ENCODE measurements around the gene LPAR1. TPM values are rescaled to one million over a fixed set of nuclear protein-coding genes. Genes with fewer than 3 reads are reported as not detected.
"Not testable (repeated sequence)": the region's sequence is repeated elsewhere in the genome, so short reads cannot be mapped to it uniquely, and the experiment has no call there.

Gene LPAR1
- total and polyA plus RNA-seq, 5 experiments from 2014 or later, result not detected

DNA sequence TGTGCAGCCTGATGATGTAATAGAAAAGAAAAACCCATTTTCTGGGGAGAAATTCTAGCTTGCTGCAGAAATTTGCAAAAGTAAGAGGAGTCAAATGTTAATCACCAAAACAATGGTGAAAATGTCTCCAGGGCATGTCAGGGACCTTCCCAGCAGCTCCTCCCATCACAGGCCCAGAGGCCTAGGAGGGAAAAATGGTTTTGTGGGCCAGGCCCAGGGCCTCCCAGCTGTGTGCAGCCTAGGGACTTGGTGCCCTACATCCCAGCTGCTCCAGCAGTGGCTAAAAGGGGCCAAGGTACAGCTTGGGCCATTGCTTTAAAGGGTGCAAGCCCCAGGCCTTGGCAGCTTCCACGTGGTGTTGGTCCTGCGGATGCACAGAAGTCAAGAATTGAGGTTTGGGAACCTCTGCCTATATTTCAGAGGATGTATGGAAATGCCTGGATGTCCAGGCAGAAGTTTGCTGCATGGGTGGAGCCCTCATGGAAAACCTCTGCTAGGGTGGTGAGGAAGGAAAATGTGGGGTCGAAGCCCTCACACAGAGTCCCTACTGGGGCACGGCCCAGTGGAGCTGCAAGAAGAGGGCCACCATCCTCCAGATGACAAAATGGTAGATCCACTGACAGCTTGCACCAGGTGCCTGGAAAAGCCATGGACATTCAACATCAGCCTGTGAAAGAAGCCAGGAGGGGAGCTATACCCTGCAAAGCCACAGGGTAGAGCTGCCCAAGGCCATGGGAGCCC is 176.7 kb downstream of the LPAR1 start:
- H3K27ac Mint-ChIP-seq, H3K4me1 Mint-ChIP-seq, ATAC-seq, DNase-seq, H3K27me3 Mint-ChIP-seq, POLR2A ChIA-PET, H3K4me3 Mint-ChIP-seq: not testable (repeated sequence)
- H3K36me3 Mint-ChIP-seq, result peaks cover 0 to 15% (median 0%) of the 10 kb centered on the region in 3 donors
- H3K9me3 Mint-ChIP-seq, result peaks cover 18 to 42% (median 27%) of the 10 kb centered on the region in 9 donors

DNA sequence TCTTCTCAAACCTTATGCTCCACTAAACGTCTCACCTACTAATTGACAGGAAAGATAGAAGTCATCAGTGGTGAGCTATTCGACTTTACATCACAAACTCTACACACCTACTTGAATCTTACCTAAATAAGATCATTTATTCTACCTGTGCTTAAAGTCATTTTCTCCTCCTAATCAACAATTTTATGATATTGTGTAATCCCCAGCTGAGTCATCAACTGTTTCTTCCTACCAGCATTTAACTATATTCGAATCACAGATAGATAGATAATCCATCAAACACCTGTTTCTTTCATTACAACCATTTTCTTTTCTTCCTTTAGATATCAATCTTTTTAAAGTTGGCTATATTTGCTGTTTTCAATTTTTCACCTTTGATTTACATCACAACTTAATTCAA is 181.5 kb downstream of the LPAR1 start:
- H3K36me3 Mint-ChIP-seq, result peaks cover 0 to 15% (median 0%) of the 10 kb centered on the region in 3 donors

DNA sequence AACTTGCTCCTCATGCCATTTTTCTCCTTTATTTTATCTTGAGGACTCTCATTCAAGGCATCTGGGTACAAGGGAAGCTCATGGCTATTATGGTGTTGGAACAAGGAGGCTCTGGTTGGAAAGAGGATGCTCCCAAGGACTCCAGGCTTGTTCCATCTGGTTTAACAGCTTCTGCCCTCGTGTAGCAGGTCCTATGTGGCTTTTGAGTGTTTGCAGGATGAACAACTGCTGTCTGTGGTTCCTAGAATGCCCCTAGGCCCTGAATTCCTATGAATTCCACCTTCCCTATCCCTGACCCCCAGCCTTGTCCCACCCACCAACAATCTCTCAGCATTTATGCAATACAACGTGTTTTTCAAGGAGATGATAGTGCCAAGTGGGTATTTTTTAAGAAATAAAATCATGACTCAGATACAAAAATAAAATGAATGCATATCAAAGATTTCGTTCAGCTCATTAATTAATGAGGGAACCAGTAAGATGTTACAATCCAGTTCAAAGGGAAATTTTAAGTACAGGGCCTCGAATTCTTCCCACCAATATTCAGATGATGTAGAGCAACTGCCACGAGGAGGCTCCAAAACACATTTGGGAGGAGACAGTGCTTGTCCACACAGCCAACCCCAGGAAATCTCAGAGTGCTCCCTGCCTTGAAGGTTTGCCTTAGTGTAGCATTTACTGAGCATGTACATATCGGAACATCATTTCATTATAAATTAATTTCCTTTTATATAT is 187.7 kb downstream of the LPAR1 start:
- no peaks in the 10 kb centered on the region for H3K36me3 Mint-ChIP-seq
- POLR2A ChIA-PET, result no interaction called here
- H3K4me3 Mint-ChIP-seq, result no peak overlapping the region
- H3K4me1 Mint-ChIP-seq, result no peaks in the 10 kb centered on the region
- peaks cover 0 to 20% (median 6%) of the 10 kb centered on the region in 9 donors for H3K9me3 Mint-ChIP-seq
- DNase-seq, result no peak
- no peak for ATAC-seq
- H3K27me3 Mint-ChIP-seq, result peaks cover 0 to 2% (median 0%) of the 10 kb centered on the region in 5 donors
- H3K27ac Mint-ChIP-seq, result no peak overlapping the region

More for the DNA sequence above, 181.5 kb downstream of the LPAR1 start:
- no peak for DNase-seq
- H3K4me3 Mint-ChIP-seq, result no peak overlapping the region
- peaks cover 12 to 53% (median 20%) of the 10 kb centered on the region in 9 donors for H3K9me3 Mint-ChIP-seq
- no peak for ATAC-seq
- no peaks in the 10 kb centered on the region for H3K27me3 Mint-ChIP-seq
- no peak overlapping the region for H3K27ac Mint-ChIP-seq
- H3K4me1 Mint-ChIP-seq, result no peaks in the 10 kb centered on the region
- POLR2A ChIA-PET, result no interaction called here

DNA sequence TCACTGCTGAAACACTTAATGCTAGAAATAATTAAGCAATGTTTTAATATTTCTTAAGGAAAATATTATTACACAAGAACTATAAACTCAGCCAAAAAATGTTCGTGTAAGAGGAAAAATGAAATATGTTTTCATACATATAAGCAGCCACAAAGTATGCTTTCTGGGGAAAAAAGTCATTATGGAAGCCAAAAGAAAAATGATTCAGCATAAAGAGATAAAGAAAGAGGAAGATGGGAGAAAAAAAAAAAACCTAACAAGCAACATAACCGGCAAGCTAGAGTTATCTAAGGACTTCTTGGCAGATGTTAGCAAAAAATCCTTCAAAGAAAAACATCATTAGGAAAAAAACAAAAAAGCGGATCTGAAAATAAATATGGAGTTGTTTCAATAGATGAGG is 190.6 kb downstream of the LPAR1 start:
- POLR2A ChIA-PET, result no interaction called here
- no peaks in the 10 kb centered on the region for H3K4me1 Mint-ChIP-seq
- H3K36me3 Mint-ChIP-seq, result no peaks in the 10 kb centered on the region
- H3K27me3 Mint-ChIP-seq, result peaks cover 1 to 18% (median 4%) of the 10 kb centered on the region in 5 donors
- no peak overlapping the region for H3K27ac Mint-ChIP-seq
- no peak overlapping the region for H3K4me3 Mint-ChIP-seq
- ATAC-seq (no peak), DNase-seq (no peak)
- H3K9me3 Mint-ChIP-seq, result peaks cover 0 to 6% (median 0%) of the 10 kb centered on the region in 9 donors

DNA sequence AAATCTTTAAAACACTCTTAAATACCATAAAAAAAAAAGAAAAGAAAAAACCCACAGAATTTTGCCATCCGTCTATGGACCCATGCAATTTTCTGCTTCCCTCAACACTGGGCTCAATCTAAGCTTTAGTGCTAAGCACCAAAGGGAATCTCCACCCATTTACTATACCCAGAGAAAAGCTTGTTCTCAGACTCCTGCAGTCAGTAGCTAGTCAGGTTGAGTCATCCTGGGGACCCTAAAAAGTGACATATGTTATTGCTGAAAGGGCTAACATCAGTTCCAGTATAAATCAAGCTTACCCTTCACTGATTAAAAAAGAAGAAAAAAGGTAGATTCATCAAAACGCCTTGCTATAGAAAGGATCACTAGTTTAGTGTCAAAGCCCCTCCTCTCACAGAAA is 192.1 kb downstream of the LPAR1 start:
- Mint-ChIP-seq H3K4me3 (no peak overlapping the region), H3K27ac (no peak overlapping the region), H3K4me1 (no peaks in the 10 kb centered on the region), H3K27me3 (peaks cover 1 to 18% (median 4%) of the 10 kb centered on the region in 5 donors), H3K9me3 (peaks cover 0 to 6% (median 0%) of the 10 kb centered on the region in 9 donors), H3K36me3 (no peaks in the 10 kb centered on the region)
- no peak for DNase-seq
- no peak for ATAC-seq
- POLR2A ChIA-PET, result no interaction called here

DNA sequence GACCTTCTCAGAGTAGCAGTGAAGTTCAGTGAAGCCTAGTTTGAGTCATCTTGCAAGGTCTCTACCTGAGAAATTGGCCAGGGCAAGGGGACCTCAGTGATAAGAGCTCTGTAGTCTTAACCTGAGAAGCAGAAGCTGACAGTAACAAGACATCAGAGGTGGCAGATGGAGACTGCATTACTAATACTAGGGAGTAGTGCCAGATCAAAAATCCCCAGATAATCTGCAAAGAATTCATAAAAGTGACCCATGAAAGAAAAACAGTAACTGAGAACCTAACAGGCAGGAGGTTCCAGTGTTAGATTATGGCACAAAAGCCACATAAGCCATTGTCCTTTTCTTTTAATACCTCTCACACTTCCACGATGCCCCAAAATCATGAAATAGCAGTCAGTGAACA is 194.1 kb downstream of the LPAR1 start:
- H3K36me3 Mint-ChIP-seq, result peaks cover 0 to 5% (median 0%) of the 10 kb centered on the region in 3 donors
- POLR2A ChIA-PET, result no interaction called here
- H3K4me3 Mint-ChIP-seq, result no peak overlapping the region
- H3K27me3 Mint-ChIP-seq, result peaks cover 1 to 18% (median 4%) of the 10 kb centered on the region in 5 donors
- H3K9me3 Mint-ChIP-seq, result peaks cover 0 to 15% (median 0%) of the 10 kb centered on the region in 9 donors
- H3K27ac Mint-ChIP-seq, result no peak overlapping the region
- ATAC-seq, result no peak
- no peaks in the 10 kb centered on the region for H3K4me1 Mint-ChIP-seq
- DNase-seq, result no peak

DNA sequence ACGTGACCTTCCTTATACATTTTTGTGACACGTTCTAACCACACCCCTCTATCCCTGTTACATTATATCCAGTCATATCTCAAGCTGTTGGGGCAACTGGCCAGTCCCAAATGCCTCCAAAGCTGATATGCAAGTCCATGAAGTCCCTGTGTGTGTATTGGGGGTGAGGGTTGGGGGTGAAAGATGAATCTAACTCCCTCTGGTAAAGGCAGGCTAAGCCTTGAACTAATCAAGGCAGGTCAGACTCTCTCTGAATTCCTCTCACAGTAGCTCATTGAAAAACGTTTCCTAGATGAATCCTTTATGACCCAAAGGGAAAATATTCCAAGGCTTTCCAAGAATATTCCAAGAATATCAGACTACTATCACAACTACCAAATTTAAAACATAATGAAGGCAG is 195.3 kb downstream of the LPAR1 start:
- Mint-ChIP-seq H3K4me3 (no peak overlapping the region), H3K27ac (no peak overlapping the region), H3K36me3 (peaks cover 0 to 5% (median 0%) of the 10 kb centered on the region in 3 donors), H3K9me3 (peaks cover 0 to 15% (median 0%) of the 10 kb centered on the region in 9 donors), H3K4me1 (no peaks in the 10 kb centered on the region), H3K27me3 (peaks cover 1 to 18% (median 4%) of the 10 kb centered on the region in 5 donors)
- no peak for ATAC-seq
- POLR2A ChIA-PET, result no interaction called here
- no peak for DNase-seq

DNA sequence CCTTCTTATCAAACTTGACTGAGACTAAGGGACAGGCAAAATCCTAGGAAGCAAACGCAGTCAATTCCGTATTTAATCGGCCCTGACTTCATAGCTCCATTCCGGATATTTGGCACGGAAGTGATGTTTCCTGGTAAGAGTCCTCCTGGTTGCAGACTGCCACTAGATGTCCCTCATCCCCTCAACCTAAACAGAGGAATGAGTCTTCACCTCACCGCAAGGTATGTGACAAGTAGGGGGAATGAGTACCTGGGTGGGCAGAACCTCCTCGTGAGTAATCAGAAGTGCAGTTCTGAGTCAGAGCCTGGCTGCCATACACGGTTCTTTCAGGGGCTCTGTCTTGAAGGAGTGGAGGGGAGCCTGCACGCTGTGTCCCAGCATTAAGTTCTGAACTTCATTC is 196.1 kb downstream of the LPAR1 start:
- no peak for ATAC-seq
- Mint-ChIP-seq H3K27me3 (peaks cover 1 to 18% (median 4%) of the 10 kb centered on the region in 5 donors), H3K36me3 (peaks cover 0 to 5% (median 0%) of the 10 kb centered on the region in 3 donors), H3K27ac (no peak overlapping the region), H3K4me1 (no peaks in the 10 kb centered on the region), H3K4me3 (no peak overlapping the region), H3K9me3 (peaks cover 0 to 21% (median 0%) of the 10 kb centered on the region in 9 donors)
- no peak for DNase-seq
- POLR2A ChIA-PET, result no interaction called here

DNA sequence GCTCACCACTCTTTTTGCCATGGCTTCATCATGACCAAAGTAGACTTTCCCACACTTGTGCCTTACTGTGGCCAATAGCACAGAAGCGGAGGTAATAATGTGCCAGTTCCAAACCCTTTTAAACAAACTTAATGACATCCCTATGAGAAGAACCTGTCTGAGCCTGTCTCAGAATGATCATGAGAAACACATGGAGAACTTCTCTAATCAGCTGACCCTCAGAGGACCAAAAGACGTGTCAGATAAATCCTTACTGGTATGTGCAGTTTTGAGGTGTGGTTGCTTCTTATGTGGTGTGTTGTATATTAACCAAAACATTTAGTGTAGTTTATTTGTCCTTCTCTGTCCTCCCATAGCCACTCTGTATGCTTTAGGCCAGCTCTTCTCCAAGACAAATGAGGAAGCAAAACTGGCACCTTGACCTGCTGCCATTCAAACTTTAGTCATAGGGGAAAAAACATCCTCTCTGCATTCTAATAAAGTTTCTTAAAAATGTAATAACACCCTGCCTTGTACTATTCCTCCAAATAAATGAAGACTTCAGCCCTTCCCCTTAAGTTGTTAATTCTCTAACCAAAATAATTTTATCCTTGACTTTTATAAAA is 200.8 kb downstream of the LPAR1 start:
- Mint-ChIP-seq H3K4me1 (no peaks in the 10 kb centered on the region), H3K27me3 (peaks cover 0 to 11% (median 0%) of the 10 kb centered on the region in 5 donors), H3K4me3 (no peak overlapping the region), H3K27ac (no peak overlapping the region), H3K9me3 (peaks cover 0 to 17% (median 2%) of the 10 kb centered on the region in 9 donors), H3K36me3 (peaks cover 0 to 5% (median 0%) of the 10 kb centered on the region in 3 donors)
- POLR2A ChIA-PET, result no interaction called here
- DNase-seq, result no peak
- no peak for ATAC-seq

DNA sequence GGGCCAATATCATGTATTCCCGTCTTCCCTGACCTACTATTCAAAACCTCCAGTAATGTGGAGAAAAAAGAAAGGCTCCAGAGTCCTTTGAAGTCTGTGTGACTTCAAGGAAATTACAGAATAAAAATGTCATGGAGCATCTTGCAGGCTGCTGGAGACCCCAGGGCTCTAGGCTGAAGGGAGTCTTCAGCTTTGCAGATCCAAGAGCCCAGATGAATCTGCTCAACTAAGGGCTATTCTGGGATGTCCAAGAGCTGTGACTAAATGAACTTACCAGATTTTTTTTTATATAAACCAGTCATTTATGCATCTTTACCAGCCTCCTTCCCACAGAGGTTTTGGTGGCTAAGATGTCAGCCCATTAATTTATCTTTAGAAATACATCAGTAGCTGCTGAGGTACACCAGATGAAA is 202.4 kb downstream of the LPAR1 start:
- Mint-ChIP-seq H3K27me3 (peaks cover 0 to 11% (median 0%) of the 10 kb centered on the region in 5 donors), H3K36me3 (peaks cover 0 to 5% (median 0%) of the 10 kb centered on the region in 3 donors), H3K9me3 (peaks cover 0 to 17% (median 2%) of the 10 kb centered on the region in 9 donors), H3K4me1 (no peaks in the 10 kb centered on the region), H3K4me3 (no peak overlapping the region), H3K27ac (no peak overlapping the region)
- POLR2A ChIA-PET, result no interaction called here
- DNase-seq, result no peak
- no peak for ATAC-seq

DNA sequence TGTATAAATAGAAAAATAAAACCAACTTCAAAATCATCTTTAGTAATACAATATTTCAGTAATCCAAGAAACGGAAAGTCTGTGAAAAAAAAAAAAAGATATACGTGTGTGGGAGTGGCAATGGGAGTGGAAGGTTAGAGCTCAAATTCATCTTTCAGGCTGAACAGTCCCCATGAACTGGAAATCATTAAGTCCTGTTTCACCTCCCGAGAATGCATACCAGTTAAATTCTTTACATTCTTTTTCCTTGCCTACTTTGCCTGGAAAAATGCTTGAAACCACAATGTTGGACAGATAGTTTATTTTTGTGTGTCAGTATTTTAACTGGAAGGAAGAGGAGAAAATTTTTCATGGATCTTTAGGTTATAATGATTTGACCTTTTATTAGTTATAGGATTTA is 202.9 kb downstream of the LPAR1 start:
- POLR2A ChIA-PET, result no interaction called here
- Mint-ChIP-seq H3K4me3 (no peak overlapping the region), H3K27ac (no peak overlapping the region), H3K36me3 (peaks cover 0 to 2% (median 0%) of the 10 kb centered on the region in 3 donors), H3K27me3 (peaks cover 0 to 12% (median 0%) of the 10 kb centered on the region in 5 donors), H3K9me3 (peaks cover 0 to 15% (median 2%) of the 10 kb centered on the region in 9 donors), H3K4me1 (no peaks in the 10 kb centered on the region)
- ATAC-seq (no peak), DNase-seq (no peak)

DNA sequence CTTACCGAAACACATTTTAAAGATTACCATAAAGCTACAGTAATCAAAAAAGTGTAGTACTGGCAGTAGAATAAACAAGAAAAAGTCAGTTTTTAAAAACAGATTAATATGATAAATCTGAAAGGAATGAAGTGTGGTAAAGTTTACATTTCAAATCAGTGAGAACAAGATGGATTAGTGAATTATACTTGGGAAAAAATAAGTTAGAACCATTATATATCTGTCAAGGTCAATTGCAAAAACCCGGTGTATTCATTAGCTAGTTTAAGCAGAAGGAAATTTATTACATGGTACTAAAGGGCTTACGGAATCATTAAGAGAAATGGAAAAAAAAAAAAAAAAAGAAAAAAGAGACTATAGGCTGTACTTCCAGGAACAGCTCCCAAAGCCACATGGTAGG is 205.3 kb downstream of the LPAR1 start:
- H3K27me3 Mint-ChIP-seq, result peaks cover 0 to 10% (median 0%) of the 10 kb centered on the region in 5 donors
- peaks cover 0 to 17% (median 2%) of the 10 kb centered on the region in 9 donors for H3K9me3 Mint-ChIP-seq
- DNase-seq, result no peak
- no peaks in the 10 kb centered on the region for H3K36me3 Mint-ChIP-seq
- no peak for ATAC-seq
- H3K27ac Mint-ChIP-seq, result no peak overlapping the region
- H3K4me3 Mint-ChIP-seq, result no peak overlapping the region
- POLR2A ChIA-PET, result no interaction called here
- no peaks in the 10 kb centered on the region for H3K4me1 Mint-ChIP-seq

DNA sequence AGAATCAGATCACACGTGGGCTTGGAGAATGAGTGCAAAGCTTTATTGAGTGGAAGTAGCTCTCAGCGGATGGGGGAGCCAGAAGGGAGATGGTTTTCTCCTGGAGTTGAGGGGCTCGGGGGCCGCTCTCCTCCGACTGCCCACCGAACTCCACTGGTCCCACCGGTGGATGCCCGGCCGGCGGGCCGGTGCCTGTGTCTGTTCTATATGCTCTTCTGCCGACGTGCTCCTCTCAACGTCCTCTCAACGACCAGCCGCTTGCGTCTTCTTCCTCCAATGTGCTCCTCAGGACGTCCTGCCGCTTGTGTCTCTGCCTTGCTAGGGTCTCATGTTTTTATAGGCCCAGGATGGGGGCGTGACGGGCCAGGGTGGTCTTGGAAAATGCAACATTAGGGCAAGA is 207.8 kb downstream of the LPAR1 start:
- Mint-ChIP-seq H3K27ac (no peak overlapping the region), H3K9me3 (peaks cover 0 to 10% (median 0%) of the 10 kb centered on the region in 9 donors), H3K36me3 (no peaks in the 10 kb centered on the region), H3K4me3 (no peak overlapping the region), H3K27me3 (peaks cover 0 to 3% (median 0%) of the 10 kb centered on the region in 5 donors), H3K4me1 (no peaks in the 10 kb centered on the region)
- no peak for DNase-seq
- POLR2A ChIA-PET, result no interaction called here
- ATAC-seq, result no peak

Measured in naive thymus-derived CD8-positive, alpha-beta T cell (primary cell).